Upper lobe of left lung (tissue), 6 donors: ENCODE measurements around the gene BTBD9. TPM values are rescaled to one million over a fixed set of nuclear protein-coding genes. Genes with fewer than 3 reads are reported as not detected.

Source experiments
- ATAC-seq, 2 donors: fragments of 200-7000 bp; cut with Tn5 transposase; one replicate each; pipeline ENCODE4 v1.9.1; 2022; ENCODE audit warnings: mild to moderate bottlenecking in 2 of 2, moderate library complexity in 2 of 2; ENCODE audit not compliant: low FRiP score in 2 of 2
- DNase-seq, 2 donors: peaks; one replicate each; pipeline ENCODE4 v3.0.0-alpha.2; 2019 to 2020
- H3K27ac ChIP-seq, 4 donors: fragments of 200-600 bp; sonication (generic); one replicate each; pipeline ENCODE4 v1.5.1; 2016 to 2019
- H3K27me3 ChIP-seq, 4 donors: fragments of 200-600 bp; sonication (generic); one replicate each; pipeline ENCODE4 v1.5.1; 2017 to 2019
- H3K36me3 ChIP-seq, 4 donors: fragments of 200-600 bp; sonication (generic); one replicate each; pipeline ENCODE4 v1.5.1; 2016 to 2019
- H3K4me1 ChIP-seq, 4 donors: fragments of 200-600 bp; sonication (generic); one replicate each; pipeline ENCODE4 v1.5.1; 2018 to 2019
- H3K4me3 ChIP-seq, 4 donors: fragments of 200-600 bp; sonication (generic); one replicate each; pipeline ENCODE4 v1.5.1; 2017 to 2019; ENCODE audit warnings: mild to moderate bottlenecking in 2 of 4, moderate library complexity in 1 of 4
- H3K9me3 ChIP-seq, 4 donors: fragments of 200-600 bp; sonication (generic); one replicate each; pipeline ENCODE4 v1.5.1; 2018 to 2019
- EP300 ChIP-seq, 4 donors: sonication (generic); formaldehyde crosslinking; IDR thresholded peaks; one replicate each; pipeline ENCODE4 v1.5.1; 2017; ENCODE audit warnings: antibody characterized with exemption in 4 of 4, control low read depth in 2 of 4
- POLR2A ChIP-seq, 4 donors: fragments of 450-650 bp; IDR thresholded peaks; one replicate each; pipeline ENCODE4 v1.5.1; 2016 to 2017; ENCODE audit warnings: antibody characterized with exemption in 4 of 4, mild to moderate bottlenecking in 2 of 4
- POLR2AphosphoS5 ChIP-seq, 2 donors: sonication (generic); formaldehyde crosslinking; IDR thresholded peaks; one replicate each; pipeline ENCODE4 v1.5.1; 2017; ENCODE audit warnings: antibody characterized with exemption in 2 of 2
- WGBS, 2 donors: methylation state at CpG; one replicate each; pipeline ENCODE4 v1.1.5; 2017 to 2018; 5-methylcytosine and 5-hydroxymethylcytosine counted together
- total RNA-seq, 6 donors: library from RNA; depleted of rRNA in 4 of 6; stranded (reverse); fragments of >200 nt in 4 of 6; gene quantifications; one replicate each; pipeline versions ENCODE4 v1.1.0 to v1.2.1, GENCODE V29; 2016 to 2021
- TF ChIP-seq, protein P1 (sequence below), 6 experiments: fragments of 450-650 bp in 4 of 6; fragments of 200-600 bp in 2 of 6; sonication (generic) in 2 of 6; IDR thresholded peaks; one replicate each; pipeline ENCODE4 v1.5.1; 2016 to 2019; ENCODE audit warnings: antibody characterized with exemption in 6 of 6
- donor health status: DM: no; HTN: no; CAD: no; lungs with moderate emphysema.
- donor health status: DM: no; HTN: yes; CAD: no; lungs with severe emphysema.

Gene BTBD9
- total RNA-seq, 6 donors from 2014 or later, result 18.2 to 60.8 (median 44.9) TPM

DNA sequence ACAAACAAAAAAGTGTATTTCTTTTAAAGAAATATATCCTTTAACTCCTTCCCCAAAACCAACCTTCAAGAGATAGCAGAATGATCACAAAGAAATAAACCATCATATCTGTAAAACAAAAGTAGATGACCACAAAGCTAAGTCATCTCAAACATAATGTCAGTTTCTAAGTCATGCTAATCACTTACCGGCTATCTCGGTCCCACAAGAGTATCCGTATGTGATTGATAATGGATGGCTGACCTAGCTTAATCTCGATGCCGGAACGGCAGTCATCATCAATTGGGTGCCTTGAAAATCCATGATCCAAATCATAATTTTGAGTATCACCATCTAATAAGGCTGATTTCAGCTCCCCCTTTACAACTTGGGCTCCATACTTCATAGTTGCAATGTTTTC is 59.7 kb downstream of the BTBD9 start:
- peaks cover 0 to 20% (median 3%) of the 10 kb centered on the region in 4 donors for H3K36me3 ChIP-seq
- H3K27me3 ChIP-seq, result no peaks in the 10 kb centered on the region
- no peak for ATAC-seq
- 96 to 97% methylated on average over 6 of the region's 6 CpGs for WGBS, 2 donors
- H3K27ac ChIP-seq, result no peak overlapping the region
- TF ChIP-seq POLR2AphosphoS5 (IDR thresholded peaks at IDR 0.05) (no peak), POLR2A (IDR thresholded peaks at IDR 0.05) (no peak)
- TF ChIP-seq, protein P1, sequence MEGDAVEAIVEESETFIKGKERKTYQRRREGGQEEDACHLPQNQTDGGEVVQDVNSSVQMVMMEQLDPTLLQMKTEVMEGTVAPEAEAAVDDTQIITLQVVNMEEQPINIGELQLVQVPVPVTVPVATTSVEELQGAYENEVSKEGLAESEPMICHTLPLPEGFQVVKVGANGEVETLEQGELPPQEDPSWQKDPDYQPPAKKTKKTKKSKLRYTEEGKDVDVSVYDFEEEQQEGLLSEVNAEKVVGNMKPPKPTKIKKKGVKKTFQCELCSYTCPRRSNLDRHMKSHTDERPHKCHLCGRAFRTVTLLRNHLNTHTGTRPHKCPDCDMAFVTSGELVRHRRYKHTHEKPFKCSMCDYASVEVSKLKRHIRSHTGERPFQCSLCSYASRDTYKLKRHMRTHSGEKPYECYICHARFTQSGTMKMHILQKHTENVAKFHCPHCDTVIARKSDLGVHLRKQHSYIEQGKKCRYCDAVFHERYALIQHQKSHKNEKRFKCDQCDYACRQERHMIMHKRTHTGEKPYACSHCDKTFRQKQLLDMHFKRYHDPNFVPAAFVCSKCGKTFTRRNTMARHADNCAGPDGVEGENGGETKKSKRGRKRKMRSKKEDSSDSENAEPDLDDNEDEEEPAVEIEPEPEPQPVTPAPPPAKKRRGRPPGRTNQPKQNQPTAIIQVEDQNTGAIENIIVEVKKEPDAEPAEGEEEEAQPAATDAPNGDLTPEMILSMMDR (IDR thresholded peaks at IDR 0.05), result no peak
- DNase-seq, result no peak
- peaks cover 0 to 13% (median 0%) of the 10 kb centered on the region in 4 donors for H3K4me1 ChIP-seq
- H3K4me3 ChIP-seq, result no peak overlapping the region
- no peaks in the 10 kb centered on the region for H3K9me3 ChIP-seq

DNA sequence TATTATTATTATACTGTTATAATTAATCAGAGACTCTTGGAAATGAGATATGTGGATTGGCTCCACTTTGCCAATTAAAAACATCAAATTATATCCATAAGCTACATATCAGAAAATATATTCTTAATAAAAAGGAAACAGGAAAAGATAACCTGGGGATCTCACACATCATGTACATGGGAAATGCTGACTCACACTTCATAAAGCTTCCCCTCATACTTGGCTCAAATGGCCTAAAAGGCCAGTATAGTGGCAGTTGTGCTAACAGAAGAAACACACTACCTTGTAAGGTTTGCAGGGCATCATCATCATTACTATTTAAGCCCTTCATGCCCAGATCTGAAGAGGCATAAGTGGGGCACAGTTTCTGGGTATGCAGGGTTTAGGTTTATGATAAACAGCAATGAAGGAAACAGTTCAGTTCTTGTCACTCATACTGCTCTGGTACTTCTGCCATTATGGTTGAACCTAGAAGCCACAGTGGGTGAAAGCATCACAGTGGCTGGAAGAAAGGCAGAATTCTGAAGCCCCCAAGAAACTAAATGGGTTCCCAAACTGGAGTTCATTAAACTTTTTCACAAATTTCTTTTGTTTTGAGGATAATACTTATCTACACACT is 60.6 kb downstream of the BTBD9 start:
- ATAC-seq, result no peak

DNA sequence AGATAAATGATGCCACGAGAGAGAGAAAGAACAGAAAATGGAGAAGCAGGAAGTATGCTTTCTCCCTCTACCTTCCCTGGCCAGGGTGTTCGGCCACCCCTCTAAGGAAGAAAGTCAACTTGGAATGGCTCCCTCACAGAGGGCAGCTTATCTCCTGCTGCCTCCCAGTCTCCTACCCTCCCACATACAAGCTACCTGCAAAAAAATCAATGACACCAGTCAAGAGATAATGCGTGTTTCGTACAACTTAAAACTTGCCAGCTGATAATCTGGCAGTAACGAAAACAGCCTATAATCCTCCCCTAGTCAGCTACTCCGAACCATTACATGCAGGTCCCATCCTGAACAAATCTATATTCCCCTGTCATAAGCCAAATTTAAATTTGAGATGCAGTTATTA is 61.7 kb downstream of the BTBD9 start:
- ATAC-seq, result no peak
- no peak for DNase-seq
- H3K4me3 ChIP-seq, result no peak overlapping the region
- no peaks in the 10 kb centered on the region for H3K9me3 ChIP-seq
- no peaks in the 10 kb centered on the region for H3K27me3 ChIP-seq
- WGBS, 2 donors, result 93 to 94% methylated on average over 6 of the region's 6 CpGs
- peaks cover 0 to 20% (median 3%) of the 10 kb centered on the region in 4 donors for H3K36me3 ChIP-seq
- H3K27ac ChIP-seq, result no peak overlapping the region
- TF ChIP-seq, protein P1 (IDR thresholded peaks at IDR 0.05), result no peak
- TF ChIP-seq POLR2AphosphoS5 (IDR thresholded peaks at IDR 0.05), result no peak
- TF ChIP-seq POLR2A (IDR thresholded peaks at IDR 0.05), result no peak
- TF ChIP-seq EP300 (IDR thresholded peaks at IDR 0.05), result no peak
- H3K4me1 ChIP-seq, result peaks cover 0 to 1% (median 0%) of the 10 kb centered on the region in 4 donors

More for the DNA sequence above, 60.6 kb downstream of the BTBD9 start:
- no peak overlapping the region for H3K4me3 ChIP-seq
- no peaks in the 10 kb centered on the region for H3K27me3 ChIP-seq
- H3K27ac ChIP-seq, result no peak overlapping the region
- peaks cover 0 to 20% (median 3%) of the 10 kb centered on the region in 4 donors for H3K36me3 ChIP-seq
- TF ChIP-seq POLR2A (IDR thresholded peaks at IDR 0.05) (no peak), EP300 (IDR thresholded peaks at IDR 0.05) (no peak), POLR2AphosphoS5 (IDR thresholded peaks at IDR 0.05) (no peak)
- TF ChIP-seq, protein P1 (IDR thresholded peaks at IDR 0.05), result no peak
- no peak for DNase-seq
- no peaks in the 10 kb centered on the region for H3K9me3 ChIP-seq
- peaks cover 0 to 6% (median 0%) of the 10 kb centered on the region in 4 donors for H3K4me1 ChIP-seq

DNA sequence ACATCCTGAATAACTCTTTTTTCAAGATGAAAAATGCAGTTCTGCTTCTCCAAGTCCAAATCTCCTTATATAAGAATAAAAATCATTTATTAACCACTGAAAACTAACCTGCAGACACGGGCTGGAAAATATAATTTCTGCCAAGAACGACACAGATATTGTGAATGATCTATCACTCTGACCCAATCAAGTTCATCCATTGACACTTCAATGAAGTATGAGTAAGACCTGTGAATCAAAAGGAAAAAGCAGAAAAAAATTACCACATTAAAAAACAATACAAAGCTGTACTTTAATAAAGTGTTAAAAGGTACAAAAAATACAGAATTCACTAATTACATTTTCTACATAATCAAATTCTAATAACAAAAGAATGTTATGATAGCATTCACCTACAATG is 62.2 kb downstream of the BTBD9 start:
- peaks cover 0 to 1% (median 0%) of the 10 kb centered on the region in 4 donors for H3K4me1 ChIP-seq
- no peaks in the 10 kb centered on the region for H3K27me3 ChIP-seq
- no peaks in the 10 kb centered on the region for H3K9me3 ChIP-seq
- 84% methylated on average over 2 of the region's 2 CpGs for WGBS, 2 donors
- H3K36me3 ChIP-seq, result peaks cover 0 to 20% (median 3%) of the 10 kb centered on the region in 4 donors
- TF ChIP-seq POLR2AphosphoS5 (IDR thresholded peaks at IDR 0.05) (no peak), EP300 (IDR thresholded peaks at IDR 0.05) (no peak), POLR2A (IDR thresholded peaks at IDR 0.05) (no peak)
- TF ChIP-seq, protein P1 (IDR thresholded peaks at IDR 0.05), result no peak
- H3K4me3 ChIP-seq, result no peak overlapping the region
- no peak overlapping the region for H3K27ac ChIP-seq
- ATAC-seq (no peak), DNase-seq (no peak)
